Esophagus squamous epithelium (tissue), 5 donors: ENCODE results near the gene RPS6KC1. TPM values are rescaled to one million over a fixed set of nuclear protein-coding genes. Genes with fewer than 3 reads are reported as not detected.

Source experiments
- DNase-seq: peaks from one replicate; lab custom pipeline; 2025; lab: John Stamatoyannopoulos, UW
- H3K27ac ChIP-seq, 4 donors: fragments of 200-600 bp; sonication (generic); one replicate each; pipeline ENCODE4 v1.5.1; 2016 to 2019; ENCODE audit warnings: mild to moderate bottlenecking in 1 of 4
- H3K27me3 ChIP-seq, 4 donors: fragments of 200-600 bp; sonication (generic); 1 replicate in 3 of 4; 2 replicates in 1 of 4; pipeline versions ENCODE4 v1.5.1 to v1.6.0; 2017 to 2021; ENCODE audit warnings: antibody characterized with exemption in 1 of 4
- H3K36me3 ChIP-seq, 3 donors: fragments of 200-600 bp; sonication (generic); one replicate each; pipeline ENCODE4 v1.5.1; 2016 to 2019
- H3K4me1 ChIP-seq, 3 donors: fragments of 200-600 bp; sonication (generic); one replicate each; pipeline ENCODE4 v1.5.1; 2017 to 2019
- H3K4me3 ChIP-seq, 4 donors: fragments of 200-600 bp; sonication (generic); 1 replicate in 3 of 4; 2 replicates in 1 of 4; pipeline ENCODE4 v1.5.1; 2016 to 2019; ENCODE audit warnings: mild to moderate bottlenecking in 2 of 4, moderate library complexity in 1 of 4
- H3K9me3 ChIP-seq, 3 donors: fragments of 200-600 bp; sonication (generic); one replicate each; pipeline ENCODE4 v1.5.1; 2016 to 2019
- POLR2A ChIP-seq, 4 donors: fragments of 450-650 bp; IDR thresholded peaks; one replicate each; pipeline ENCODE4 v1.6.1; 2017; ENCODE audit warnings: antibody characterized with exemption in 4 of 4, mild to moderate bottlenecking in 4 of 4, moderate library complexity in 3 of 4
- WGBS, 2 donors: methylation state at CpG; one replicate each; pipeline ENCODE4 v1.1.5; 2018; 5-methylcytosine and 5-hydroxymethylcytosine counted together
- intact Hi-C: fragments of 100-400 bp; cut with DNase I; formaldehyde crosslinking; loops from one replicate; pipeline ENCODE4 v1.15.0; 2022
- total RNA-seq, 4 donors: library from RNA; depleted of rRNA; stranded (reverse); fragments of >200 nt; gene quantifications; one replicate each; pipeline ENCODE4 v1.1.0, GENCODE V29; 2016
- TF ChIP-seq, protein P1 (sequence below), 6 experiments: fragments of 450-650 bp in 4 of 6; fragments of 200-600 bp in 2 of 6; sonication (generic) in 2 of 6; IDR thresholded peaks; one replicate each; pipeline ENCODE4 v1.5.1; 2016 to 2019; ENCODE audit warnings: antibody characterized with exemption in 6 of 6, mild to moderate bottlenecking in 4 of 6, moderate library complexity in 4 of 6
- donor health status: DM: yes; HTN: yes; CAD: no.

Gene RPS6KC1
- total RNA-seq, 4 donors from 2014 or later = 7.4 to 16.8 (median 13.7) TPM

DNA sequence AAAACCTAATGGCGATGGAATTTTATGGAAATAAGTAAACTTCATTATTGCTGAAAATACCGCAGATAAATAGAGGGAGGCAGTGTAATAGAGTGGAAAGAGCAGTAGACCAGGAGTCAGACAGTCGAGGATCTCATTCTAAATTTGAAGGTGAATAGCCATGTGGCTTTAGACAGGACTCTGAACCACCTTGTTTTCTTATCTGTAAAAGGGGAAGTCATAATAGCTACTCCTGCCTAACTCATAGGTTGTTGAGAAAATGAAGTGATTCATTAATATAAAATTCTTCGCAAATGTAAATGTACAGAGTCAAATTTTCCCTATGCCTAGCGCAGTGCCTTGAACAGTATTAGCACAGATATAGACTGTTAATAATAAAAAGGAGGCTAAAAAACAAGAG is 14.8 kb downstream of the RPS6KC1 start:
- H3K9me3 ChIP-seq = no peaks in the 10 kb centered on the region
- no peak overlapping the region for H3K4me3 ChIP-seq
- WGBS, 2 donors = 89 to 97% methylated on average over 5 of the region's 5 CpGs
- intact Hi-C loops = no loop called here
- peaks cover 0 to 6% (median 2%) of the 10 kb centered on the region in 3 donors for H3K4me1 ChIP-seq
- no peak for DNase-seq
- H3K36me3 ChIP-seq = no peaks in the 10 kb centered on the region
- no peak overlapping the region for H3K27ac ChIP-seq
- no peaks in the 10 kb centered on the region for H3K27me3 ChIP-seq
- TF ChIP-seq POLR2A (IDR thresholded peaks at IDR 0.05) = no peak
- TF ChIP-seq, protein P1, sequence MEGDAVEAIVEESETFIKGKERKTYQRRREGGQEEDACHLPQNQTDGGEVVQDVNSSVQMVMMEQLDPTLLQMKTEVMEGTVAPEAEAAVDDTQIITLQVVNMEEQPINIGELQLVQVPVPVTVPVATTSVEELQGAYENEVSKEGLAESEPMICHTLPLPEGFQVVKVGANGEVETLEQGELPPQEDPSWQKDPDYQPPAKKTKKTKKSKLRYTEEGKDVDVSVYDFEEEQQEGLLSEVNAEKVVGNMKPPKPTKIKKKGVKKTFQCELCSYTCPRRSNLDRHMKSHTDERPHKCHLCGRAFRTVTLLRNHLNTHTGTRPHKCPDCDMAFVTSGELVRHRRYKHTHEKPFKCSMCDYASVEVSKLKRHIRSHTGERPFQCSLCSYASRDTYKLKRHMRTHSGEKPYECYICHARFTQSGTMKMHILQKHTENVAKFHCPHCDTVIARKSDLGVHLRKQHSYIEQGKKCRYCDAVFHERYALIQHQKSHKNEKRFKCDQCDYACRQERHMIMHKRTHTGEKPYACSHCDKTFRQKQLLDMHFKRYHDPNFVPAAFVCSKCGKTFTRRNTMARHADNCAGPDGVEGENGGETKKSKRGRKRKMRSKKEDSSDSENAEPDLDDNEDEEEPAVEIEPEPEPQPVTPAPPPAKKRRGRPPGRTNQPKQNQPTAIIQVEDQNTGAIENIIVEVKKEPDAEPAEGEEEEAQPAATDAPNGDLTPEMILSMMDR (IDR thresholded peaks at IDR 0.05) = no peak

DNA sequence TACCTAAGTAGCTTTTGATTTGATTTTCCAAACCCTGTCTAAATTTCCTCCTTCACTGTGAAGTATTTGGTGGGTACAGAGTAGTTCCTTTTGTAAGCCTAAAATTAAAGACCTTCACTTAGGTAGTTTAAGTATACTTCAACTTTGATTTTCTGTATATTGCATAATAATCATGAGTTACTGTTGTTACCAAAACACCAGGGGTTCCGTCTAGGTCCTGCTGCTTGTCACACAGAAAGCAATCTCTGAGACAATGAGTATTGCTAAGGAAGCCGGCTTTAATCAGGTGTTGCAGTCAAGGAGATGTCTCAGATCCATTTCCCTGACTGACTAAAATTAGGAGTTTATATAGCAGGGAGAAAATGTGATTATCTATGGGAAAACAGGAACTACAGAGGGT is 15.3 kb downstream of the RPS6KC1 start:
- 63 to 82% methylated on average over 2 of the region's 2 CpGs for WGBS, 2 donors
- intact Hi-C loops = no loop called here
- Histone ChIP-seq H3K9me3 (no peaks in the 10 kb centered on the region), H3K27ac (no peak overlapping the region), H3K36me3 (no peaks in the 10 kb centered on the region), H3K27me3 (no peaks in the 10 kb centered on the region), H3K4me3 (no peak overlapping the region), H3K4me1 (peaks cover 0 to 6% (median 2%) of the 10 kb centered on the region in 3 donors)
- no peak for DNase-seq
- no peak for TF ChIP-seq POLR2A (IDR thresholded peaks at IDR 0.05)
- TF ChIP-seq, protein P1 (IDR thresholded peaks at IDR 0.05) = no peak

DNA sequence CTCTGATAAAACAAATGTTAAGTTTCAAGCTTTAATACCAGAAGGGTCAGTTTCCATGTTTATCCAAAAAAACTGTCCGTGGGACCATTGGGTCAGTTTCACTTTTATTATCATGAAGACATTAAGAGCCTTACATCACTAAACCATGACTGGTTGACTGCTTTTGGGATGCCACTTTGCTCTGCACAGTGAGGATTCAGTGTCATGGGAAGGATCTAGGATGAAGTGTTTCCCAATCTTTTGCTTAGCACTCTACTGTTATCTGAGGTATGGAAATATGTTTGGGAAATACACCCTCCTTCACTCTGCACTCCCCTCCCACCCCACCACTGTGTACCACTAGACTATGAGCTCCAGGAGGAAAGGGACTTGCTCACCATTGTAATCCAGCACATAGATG is 16.3 kb downstream of the RPS6KC1 start:
- no peak overlapping the region for H3K27ac ChIP-seq
- H3K27me3 ChIP-seq = no peaks in the 10 kb centered on the region
- peaks cover 0 to 6% (median 2%) of the 10 kb centered on the region in 3 donors for H3K4me1 ChIP-seq
- WGBS, 2 donors = 79 to 82% methylated on average over 1 of the region's 1 CpG
- no peaks in the 10 kb centered on the region for H3K36me3 ChIP-seq
- TF ChIP-seq, protein P1 (IDR thresholded peaks at IDR 0.05) = no peak
- TF ChIP-seq POLR2A (IDR thresholded peaks at IDR 0.05) = no peak
- no peak for DNase-seq
- no peaks in the 10 kb centered on the region for H3K9me3 ChIP-seq
- no peak overlapping the region for H3K4me3 ChIP-seq
- intact Hi-C loops = no loop called here

DNA sequence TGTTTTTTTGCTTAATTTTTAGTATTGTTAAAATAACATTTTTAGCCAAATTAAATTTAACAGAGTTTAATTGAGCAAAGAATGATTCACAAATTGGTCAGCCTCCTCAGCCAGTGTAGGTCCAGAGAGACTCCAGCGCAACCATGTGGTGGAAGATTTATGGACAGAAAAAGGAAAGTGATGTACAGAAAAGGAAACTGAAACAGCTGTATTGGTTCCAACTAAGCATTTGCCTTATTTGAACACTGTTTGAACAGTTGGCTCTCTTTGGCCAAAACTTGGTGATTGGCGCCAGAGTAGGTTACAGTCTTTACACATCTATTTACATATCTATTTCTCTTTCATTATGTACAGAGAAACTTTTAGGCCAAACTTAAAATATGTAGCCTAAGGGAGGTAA is 19.4 kb downstream of the RPS6KC1 start:
- no peak for DNase-seq
- intact Hi-C loops = no loop called here
- no peaks in the 10 kb centered on the region for H3K9me3 ChIP-seq

DNA sequence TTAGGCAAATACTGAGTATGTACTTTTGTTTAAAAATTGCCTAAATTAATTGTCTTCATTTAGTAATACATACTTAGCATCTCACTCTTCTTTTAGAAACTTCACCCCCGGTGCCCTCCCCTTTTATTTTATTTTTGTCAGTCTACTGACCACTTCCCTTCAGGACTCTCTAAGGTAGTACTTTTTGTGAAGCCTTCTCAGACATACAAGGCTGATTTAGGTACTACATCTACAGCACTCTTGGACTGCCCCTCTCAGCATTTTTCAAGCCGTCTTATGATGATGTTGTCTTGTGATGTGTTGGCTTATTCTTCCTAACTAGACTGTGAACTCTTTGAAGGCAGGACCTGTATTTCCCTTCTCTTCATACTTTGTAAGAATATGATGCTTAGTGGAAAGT is 24.7 kb downstream of the RPS6KC1 start:
- Histone ChIP-seq H3K9me3 (no peaks in the 10 kb centered on the region), H3K36me3 (peaks cover 0 to 11% (median 0%) of the 10 kb centered on the region in 3 donors), H3K4me1 (no peaks in the 10 kb centered on the region), H3K27ac (no peak overlapping the region), H3K27me3 (no peaks in the 10 kb centered on the region), H3K4me3 (no peak overlapping the region)
- no peak for DNase-seq
- TF ChIP-seq POLR2A (IDR thresholded peaks at IDR 0.05) = no peak
- TF ChIP-seq, protein P1 (IDR thresholded peaks at IDR 0.05) = no peak
- intact Hi-C loops = no loop called here
- WGBS, 2 donors = 88 to 90% methylated on average over 2 of the region's 2 CpGs

More for the DNA sequence above, 19.4 kb downstream of the RPS6KC1 start:
- Histone ChIP-seq H3K36me3 (peaks cover 0 to 6% (median 0%) of the 10 kb centered on the region in 3 donors), H3K4me1 (peaks cover 0 to 6% (median 2%) of the 10 kb centered on the region in 3 donors), H3K4me3 (no peak overlapping the region), H3K27me3 (no peaks in the 10 kb centered on the region), H3K27ac (no peak overlapping the region)
- TF ChIP-seq, protein P1 (IDR thresholded peaks at IDR 0.05) = no peak
- no peak for TF ChIP-seq POLR2A (IDR thresholded peaks at IDR 0.05)
- 8 to 13% methylated on average over 2 of the region's 2 CpGs for WGBS, 2 donors
